ENCODE measurements around the gene BRD3OS.

The BRD3OS gene

GRCh38 chr9:134064711-134065110, 39.4 kb downstream of the BRD3OS start:
- Histone ChIP-seq H3K27ac (ENCODE audit: low read length, poor library complexity, severe bottlenecking) (no peak overlapping the region), H4K8ac (ENCODE audit: low read length) (peak overlapping the region; percentile 45), H2BK12ac (ENCODE audit: low read length in 2 of 2) (no peak overlapping the region), H3K27me3 (ENCODE audit: control insufficient read depth in 1 of 2, insufficient read depth in 1 of 2, low read length in 2 of 2) (peaks cover 6 to 7% of the 10 kb centered on the region in 2 experiments), H4K91ac (ENCODE audit: low read length) (no peak overlapping the region), H2AK5ac (ENCODE audit: low read length, severe bottlenecking) (no peak overlapping the region), H3K4me2 (ENCODE audit: low read length, poor library complexity, severe bottlenecking) (no peak overlapping the region), H3K4ac (ENCODE audit: low read depth in 1 of 2, low read length in 2 of 2) (no peak overlapping the region), H3K14ac (ENCODE audit: low read length in 2 of 2) (no peak overlapping the region), H3K36me3 (ENCODE audit: control insufficient read depth in 1 of 2, insufficient read depth in 2 of 2, low read depth in 1 of 2, low read length in 2 of 2) (peaks cover 0 to 32% of the 10 kb centered on the region in 2 experiments), H2AFZ (ENCODE audit: low read depth, low read length) (no peak overlapping the region), H3K4me1 (ENCODE audit: control insufficient read depth, insufficient read depth, low read depth, low read length) (peaks cover 48% of the 10 kb centered on the region), H2BK120ac (ENCODE audit: low read depth, low read length) (no peak overlapping the region), H3K9ac (ENCODE audit: low read length) (no peak overlapping the region), H2BK15ac (ENCODE audit: low read depth, poor library complexity, severe bottlenecking) (no peak overlapping the region), H3K79me1 (replicated peaks; ENCODE audit: low read length, poor library complexity, severe bottlenecking) (peaks cover 19% of the 10 kb centered on the region), H3K18ac (ENCODE audit: low read depth in 1 of 2, low read length in 2 of 2) (no peak overlapping the region), H2BK5ac (ENCODE audit: low read depth, low read length, poor library complexity, severe bottlenecking) (no peak overlapping the region), H3K9me3 (ENCODE audit: control insufficient read depth, low read length) (no peaks in the 10 kb centered on the region), H3K4me3 (ENCODE audit: insufficient read depth in 1 of 2, low read depth in 1 of 2, low read length in 2 of 2) (no peak overlapping the region), H3K23ac (ENCODE audit: low read length in 2 of 2) (peak overlapping the region in 1 of 2 experiments; percentile 77)
- WGBS: 92% methylated on average over 7 of the region's 7 CpGs
- DNase-seq: no peak

- Histone ChIP-seq H3K79me1 (replicated peaks; ENCODE audit: low read length, poor library complexity, severe bottlenecking) (peaks cover 12% of the 10 kb centered on the region), H2AFZ (ENCODE audit: low read depth, low read length) (no peak overlapping the region), H3K27ac (ENCODE audit: low read length, poor library complexity, severe bottlenecking) (peak overlapping the region; percentile 53), H2BK5ac (ENCODE audit: low read depth, low read length, poor library complexity, severe bottlenecking) (no peak overlapping the region), H3K4ac (ENCODE audit: low read depth in 1 of 2, low read length in 2 of 2) (no peak overlapping the region), H3K18ac (ENCODE audit: low read depth in 1 of 2, low read length in 2 of 2) (peak overlapping the region; percentile 12 to 44), H2AK5ac (ENCODE audit: low read length, severe bottlenecking) (no peak overlapping the region), H3K23ac (ENCODE audit: low read length in 2 of 2) (peak overlapping the region in 1 of 2 experiments; percentile 83), H3K36me3 (ENCODE audit: control insufficient read depth in 1 of 2, insufficient read depth in 2 of 2, low read depth in 1 of 2, low read length in 2 of 2) (peaks cover 0 to 32% of the 10 kb centered on the region in 2 experiments), H4K8ac (ENCODE audit: low read length) (no peak overlapping the region), H3K27me3 (ENCODE audit: control insufficient read depth in 1 of 2, insufficient read depth in 1 of 2, low read length in 2 of 2) (peaks cover 17 to 18% of the 10 kb centered on the region in 2 experiments), H2BK120ac (ENCODE audit: low read depth, low read length) (no peak overlapping the region), H3K4me2 (ENCODE audit: low read length, poor library complexity, severe bottlenecking) (peak overlapping the region; percentile 88), H3K14ac (ENCODE audit: low read length in 2 of 2) (peak overlapping the region in 1 of 2 experiments; percentile 95), H3K4me1 (ENCODE audit: control insufficient read depth, insufficient read depth, low read depth, low read length) (peaks cover 39% of the 10 kb centered on the region), H3K9me3 (ENCODE audit: control insufficient read depth, low read length) (no peaks in the 10 kb centered on the region), H2BK15ac (ENCODE audit: low read depth, poor library complexity, severe bottlenecking) (no peak overlapping the region), H4K91ac (ENCODE audit: low read length) (no peak overlapping the region), H2BK12ac (ENCODE audit: low read length in 2 of 2) (no peak overlapping the region), H3K4me3 (ENCODE audit: insufficient read depth in 1 of 2, low read depth in 1 of 2, low read length in 2 of 2) (peak overlapping the region; percentile 42 to 90), H3K9ac (ENCODE audit: low read length) (peak overlapping the region; percentile 93)
- 36% methylated on average over 28 of the region's 28 CpGs for WGBS
- DNase-seq: peak; percentile 81
Observed at GRCh38 chr9:134065612-134066419, 40.5 kb downstream of the BRD3OS start.

GRCh38 chr9:134066526-134066912, 41.2 kb downstream of the BRD3OS start:
- peaks cover 3% of the 10 kb centered on the region for H3K9me3 ChIP-seq (ENCODE audit: control insufficient read depth, low read length)
- no peak overlapping the region for H4K91ac ChIP-seq (ENCODE audit: low read length)
- no peak overlapping the region for H2BK120ac ChIP-seq (ENCODE audit: low read depth, low read length)
- no peak overlapping the region for H4K8ac ChIP-seq (ENCODE audit: low read length)
- H2BK5ac ChIP-seq (ENCODE audit: low read depth, low read length, poor library complexity, severe bottlenecking): no peak overlapping the region
- no peak overlapping the region for H3K23ac ChIP-seq (ENCODE audit: low read length in 2 of 2)
- no peak overlapping the region for H3K18ac ChIP-seq (ENCODE audit: low read depth in 1 of 2, low read length in 2 of 2)
- peaks cover 0 to 28% of the 10 kb centered on the region in 2 experiments for H3K36me3 ChIP-seq (ENCODE audit: control insufficient read depth in 1 of 2, insufficient read depth in 2 of 2, low read depth in 1 of 2, low read length in 2 of 2)
- peaks cover 32% of the 10 kb centered on the region for H3K4me1 ChIP-seq (ENCODE audit: control insufficient read depth, insufficient read depth, low read depth, low read length)
- peak overlapping the region; percentile 32 for H3K27ac ChIP-seq (ENCODE audit: low read length, poor library complexity, severe bottlenecking)
- H2AFZ ChIP-seq (ENCODE audit: low read depth, low read length): no peak overlapping the region
- H2BK12ac ChIP-seq (ENCODE audit: low read length in 2 of 2): no peak overlapping the region
- H3K4ac ChIP-seq (ENCODE audit: low read depth in 1 of 2, low read length in 2 of 2): peak overlapping the region in 1 of 2 experiments; percentile 95
- peak; percentile 47 for DNase-seq
- H2AK5ac ChIP-seq (ENCODE audit: low read length, severe bottlenecking): no peak overlapping the region
- 4% methylated on average over 9 of the region's 9 CpGs for WGBS
- H3K79me1 ChIP-seq (replicated peaks; ENCODE audit: low read length, poor library complexity, severe bottlenecking): peaks cover 10% of the 10 kb centered on the region
- H3K27me3 ChIP-seq (ENCODE audit: control insufficient read depth in 1 of 2, insufficient read depth in 1 of 2, low read length in 2 of 2): peaks cover 24 to 25% of the 10 kb centered on the region in 2 experiments
- peak overlapping the region; percentile 78 to 90 for H3K4me3 ChIP-seq (ENCODE audit: insufficient read depth in 1 of 2, low read depth in 1 of 2, low read length in 2 of 2)
- H2BK15ac ChIP-seq (ENCODE audit: low read depth, poor library complexity, severe bottlenecking): no peak overlapping the region
- peak overlapping the region; percentile 88 for H3K4me2 ChIP-seq (ENCODE audit: low read length, poor library complexity, severe bottlenecking)
- peak overlapping the region; percentile 93 for H3K9ac ChIP-seq (ENCODE audit: low read length)
- H3K14ac ChIP-seq (ENCODE audit: low read length in 2 of 2): peak overlapping the region in 1 of 2 experiments; percentile 80
